Measurements from ENCODE around the gene TMEM52B.

Gene TMEM52B

GRCh38 chr12:10178821-10179220 lies at the start of gene TMEM52B:
Gene TMEM52B, plus strand, starts transcription at chr12:10179032. Its CDS starts 543 bp downstream, at chr12:10179575.
- no peak for DNase-seq (ENCODE audit: low read depth in 2 of 2)

DNA sequence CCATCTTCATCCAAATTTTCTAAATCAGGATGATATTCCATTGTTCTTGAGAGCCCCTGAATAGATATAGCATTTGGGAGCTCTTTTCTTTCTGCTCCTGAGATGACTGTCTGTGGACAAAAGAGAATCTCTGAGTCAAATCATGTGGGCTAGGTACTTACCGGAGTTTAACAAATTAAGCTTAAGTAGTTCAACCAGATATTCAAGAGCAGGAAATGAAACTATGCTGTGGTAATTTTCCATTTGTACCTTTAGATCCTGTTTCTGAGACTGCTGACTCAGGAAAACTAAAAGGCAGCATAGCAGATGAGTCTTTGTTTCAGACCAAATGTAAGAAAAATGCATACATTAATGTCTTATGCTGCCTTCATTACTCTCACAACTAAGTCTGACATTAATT lies 48.8 kb upstream of the TMEM52B start, which contains the start of gene CLEC7A:
CLEC7A (minus strand) TSS at position 158 of the 400 bp plus-strand sequence; CDS start at position 41, 117 bp downstream.
- DNase-seq (ENCODE audit: low read depth in 2 of 2), result no peak

GRCh38 chr12:10131111-10131690 lies 47.6 kb upstream of the TMEM52B start:
- no peak for DNase-seq (ENCODE audit: low read depth in 2 of 2)

- DNase-seq (ENCODE audit: low read depth in 2 of 2), result no peak
Observed at GRCh38 chr12:10132850-10133370, 45.9 kb upstream of the TMEM52B start.

- no peak for DNase-seq (ENCODE audit: low read depth in 2 of 2)
Observed at GRCh38 chr12:10135126-10135525, 43.7 kb upstream of the TMEM52B start.

DNA sequence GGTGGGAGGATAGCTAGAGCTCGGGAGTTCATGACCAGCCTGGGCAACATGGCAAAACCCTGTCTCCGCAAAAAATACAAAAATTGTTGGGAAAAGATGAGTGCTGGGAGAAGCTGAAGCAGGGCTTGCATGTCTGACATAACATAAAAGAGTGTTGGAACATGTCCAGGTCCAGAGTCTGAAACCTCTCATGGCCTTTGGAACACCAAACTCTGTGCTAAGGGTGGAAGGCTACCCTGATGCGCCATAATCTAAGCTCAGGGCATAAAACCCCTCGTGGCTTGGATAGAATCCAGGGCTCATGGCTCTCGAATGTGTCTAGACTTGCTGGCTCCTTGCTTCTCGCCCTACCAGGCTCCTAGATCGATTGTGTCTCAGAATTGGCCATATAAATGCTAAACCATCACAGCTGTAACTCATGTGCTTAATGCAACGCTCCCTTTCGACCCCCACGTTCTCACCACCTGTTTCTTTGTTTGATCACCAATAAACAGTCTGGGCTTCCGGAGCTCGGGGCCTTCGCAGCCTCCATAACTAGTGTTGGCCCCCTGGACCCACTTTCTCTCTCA lies 42.1 kb upstream of the TMEM52B start:
- DNase-seq (ENCODE audit: low read depth in 2 of 2), result no peak

- DNase-seq (ENCODE audit: low read depth in 2 of 2), result no peak
Observed at GRCh38 chr12:10140001-10140400, 38.8 kb upstream of the TMEM52B start.

DNA sequence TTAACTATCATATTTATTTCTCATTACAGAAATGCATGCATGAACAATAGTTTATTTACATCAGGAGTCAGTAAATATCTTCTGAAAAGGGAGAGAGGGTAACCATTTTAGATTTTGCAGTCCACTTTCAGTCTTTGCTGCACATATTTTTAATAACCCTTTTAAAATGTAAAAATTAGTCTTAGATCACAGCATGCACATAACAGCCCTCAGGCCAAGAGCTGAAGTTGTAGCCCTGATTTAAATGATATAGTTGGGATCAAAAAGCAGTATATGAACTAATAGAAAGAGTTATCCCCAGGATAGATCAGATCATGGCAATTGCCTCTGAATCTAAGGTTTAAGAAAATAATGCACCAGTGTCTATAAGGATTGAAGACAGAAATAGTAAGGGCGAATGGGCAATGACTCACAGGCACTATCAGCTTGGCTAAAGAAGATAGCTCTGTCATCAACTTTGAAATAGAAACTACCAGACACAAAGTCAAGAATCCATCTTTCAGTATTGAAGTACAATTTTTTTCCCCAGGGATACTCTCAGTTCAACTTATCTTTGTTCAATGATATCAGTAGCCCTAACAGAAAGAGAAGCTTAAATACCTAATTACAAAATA lies 35.7 kb upstream of the TMEM52B start:
- DNase-seq (ENCODE audit: low read depth in 2 of 2), result no peak

GRCh38 chr12:10147714-10148403 lies 31.0 kb upstream of the TMEM52B start:
- no peak for DNase-seq (ENCODE audit: low read depth in 2 of 2)

GRCh38 chr12:10151621-10152020 lies 27.2 kb upstream of the TMEM52B start:
- no peak for DNase-seq (ENCODE audit: low read depth in 2 of 2)

DNA sequence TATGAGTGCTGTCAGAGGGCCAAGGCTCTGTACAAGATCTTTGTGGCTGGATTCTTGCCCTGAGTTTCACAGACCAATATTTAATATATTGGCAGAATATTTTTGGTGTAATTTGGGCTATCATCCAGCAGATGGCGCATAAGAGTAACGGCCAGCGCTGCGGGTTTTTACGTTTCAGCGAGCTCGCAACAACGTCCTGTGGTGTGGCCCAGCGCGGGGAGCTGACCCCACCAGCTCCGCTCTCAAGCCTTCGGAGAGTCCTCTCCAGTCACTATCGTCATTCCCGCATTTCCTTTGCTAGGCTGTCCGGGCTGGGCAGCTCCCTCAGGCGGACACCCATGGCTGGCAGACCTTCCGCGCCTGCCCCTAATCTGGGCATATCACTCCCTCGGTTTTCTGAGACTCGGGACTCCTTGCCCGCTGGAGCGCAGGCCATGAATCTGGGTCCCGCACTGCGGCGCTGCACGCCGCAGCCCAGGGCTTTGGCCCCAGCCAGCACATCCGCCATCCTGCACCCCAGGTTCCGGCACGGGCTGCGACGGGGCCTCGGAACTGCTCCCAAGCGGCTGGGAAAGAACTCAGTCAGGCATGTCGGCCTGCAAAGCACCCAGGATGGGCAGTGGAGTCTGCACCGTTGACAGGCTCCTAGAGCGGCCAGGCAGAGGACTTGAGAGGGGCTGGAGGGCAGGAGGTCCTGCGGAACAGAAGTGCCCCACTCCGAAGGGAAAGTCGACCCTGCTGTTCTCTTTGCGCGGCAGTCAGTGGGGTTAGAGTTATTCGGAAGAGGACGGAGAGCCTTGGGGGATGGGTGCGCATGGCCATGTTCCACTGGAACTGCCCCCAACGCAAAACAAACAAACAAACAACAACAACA lies 25.3 kb upstream of the TMEM52B start:
- DNase-seq (ENCODE audit: low read depth in 2 of 2), result peak; percentile 1 to 14

- no peak for DNase-seq (ENCODE audit: low read depth in 2 of 2)
Observed at GRCh38 chr12:10154145-10154496, 24.7 kb upstream of the TMEM52B start.

- no peak for DNase-seq (ENCODE audit: low read depth in 2 of 2)
Observed at GRCh38 chr12:10155966-10156365, 22.9 kb upstream of the TMEM52B start.

GRCh38 chr12:10158406-10158805 lies 20.4 kb upstream of the TMEM52B start:
- DNase-seq (ENCODE audit: low read depth in 2 of 2), result no peak

DNA sequence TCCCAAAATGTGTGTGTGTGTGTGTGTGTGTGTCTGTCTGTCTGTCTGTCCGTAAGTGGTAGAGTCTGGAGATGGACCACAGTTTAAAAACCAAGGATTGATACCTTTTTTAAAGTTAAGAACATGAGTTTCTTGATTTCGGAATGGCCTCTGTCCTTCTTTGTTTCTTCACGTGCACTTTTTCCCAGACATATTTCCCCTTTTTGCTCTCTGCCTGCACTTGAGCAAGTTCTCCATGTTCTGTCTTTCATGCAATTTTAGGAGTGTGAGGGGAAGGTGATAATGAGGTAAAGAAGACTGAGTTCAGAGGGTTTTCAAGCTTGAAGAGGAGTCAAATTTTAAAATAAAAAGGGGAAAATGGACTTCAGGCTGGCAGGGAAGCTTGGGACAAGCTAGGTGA lies 19.6 kb upstream of the TMEM52B start:
- DNase-seq (ENCODE audit: low read depth in 2 of 2), result no peak

GRCh38 chr12:10160617-10161385 lies 18.0 kb upstream of the TMEM52B start:
- no peak for DNase-seq (ENCODE audit: low read depth in 2 of 2)

- no peak for DNase-seq (ENCODE audit: low read depth in 2 of 2)
Observed at GRCh38 chr12:10163084-10163483, 15.7 kb upstream of the TMEM52B start.

GRCh38 chr12:10165421-10165820 lies 13.4 kb upstream of the TMEM52B start:
- DNase-seq (ENCODE audit: low read depth in 2 of 2), result no peak

DNA sequence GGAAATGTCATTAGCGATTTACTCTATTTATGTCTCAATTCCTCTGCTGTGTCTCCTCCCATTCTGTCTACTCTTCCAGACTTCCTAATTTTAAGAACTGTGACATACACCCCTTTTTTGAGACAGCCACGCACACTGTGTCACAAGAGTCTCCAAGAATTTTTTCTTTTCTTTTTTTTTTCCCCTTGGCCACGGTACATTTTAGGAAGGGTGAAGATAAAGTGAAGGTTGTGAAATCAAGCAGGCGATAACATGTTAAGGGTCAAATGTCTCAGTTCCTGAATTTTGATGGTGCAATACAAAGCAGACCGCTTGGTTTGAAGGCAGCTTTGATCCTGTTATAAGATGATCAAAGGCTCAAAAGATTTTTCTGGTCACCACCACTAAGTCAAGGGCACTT lies 11.2 kb upstream of the TMEM52B start:
- DNase-seq (ENCODE audit: low read depth in 2 of 2), result no peak

DNA sequence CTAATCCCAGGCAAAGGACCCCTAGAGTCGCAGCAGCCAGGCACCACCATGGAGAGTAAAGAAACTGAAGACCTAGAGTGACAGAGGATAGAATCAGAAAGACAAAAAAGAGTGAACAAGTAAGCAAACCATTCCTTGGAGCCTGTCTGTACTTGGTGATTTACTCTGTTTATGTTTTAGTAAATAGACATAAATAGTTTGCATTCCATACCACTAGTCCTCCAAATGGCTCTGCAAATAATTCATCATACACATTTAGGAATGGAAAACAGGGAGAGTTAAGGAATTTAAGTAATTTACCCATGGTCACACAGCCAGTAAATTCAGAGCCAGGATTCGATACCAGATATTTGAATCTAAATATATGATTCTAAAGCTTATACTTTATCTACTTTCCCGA lies 9.7 kb upstream of the TMEM52B start:
- no peak for DNase-seq (ENCODE audit: low read depth in 2 of 2)

DNA sequence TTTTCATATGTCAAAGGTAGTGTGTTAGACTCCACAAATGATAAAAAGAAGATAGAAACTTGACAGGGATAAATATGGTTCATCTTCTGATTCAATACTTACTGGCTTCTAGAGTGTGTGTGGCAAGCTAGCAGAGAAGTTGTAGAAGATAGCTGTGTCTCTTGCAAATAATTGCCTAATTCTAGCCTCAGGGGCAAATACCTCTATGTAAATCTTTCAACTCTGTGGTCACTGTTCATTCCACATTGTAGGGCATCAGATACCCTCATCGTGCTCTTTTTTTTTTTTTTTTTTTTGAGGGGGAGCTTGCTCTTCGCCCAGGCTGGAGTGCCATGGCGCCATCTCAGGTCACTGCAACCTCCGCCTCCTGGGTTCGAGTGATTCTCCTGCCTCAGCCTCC lies 8.6 kb upstream of the TMEM52B start:
- no peak for DNase-seq (ENCODE audit: low read depth in 2 of 2)
